Heart left ventricle (tissue), 16 donors: ENCODE data around the gene L3MBTL1. TPM values are rescaled to one million over a fixed set of nuclear protein-coding genes. Genes with fewer than 3 reads are reported as not detected.

Experiments used
- ATAC-seq, 4 donors: fragments of 200-7000 bp; cut with Tn5 transposase; one replicate each; pipeline ENCODE4 v1.9.1; 2020 to 2022; ENCODE audit warnings: moderate library complexity in 4 of 4, mild to moderate bottlenecking in 3 of 4, moderate number of reproducible peaks in 1 of 4
- DNase-seq, 5 donors: peaks; one replicate each; pipeline ENCODE4 v3.0.0-alpha.2; 2020
- H3K27ac ChIP-seq, 12 donors: fragments of 200-600 bp; sonication (generic) in 4 of 12; one replicate each; pipeline versions ENCODE4 v1.5.0 to v1.8.0; 2016 to 2022; ENCODE audit warnings: mild to moderate bottlenecking in 2 of 12
- H3K27me3 ChIP-seq, 9 donors: fragments of 200-600 bp; sonication (generic) in 2 of 9; one replicate each; pipeline versions ENCODE4 v1.5.1 to v1.8.0; 2016 to 2022; ENCODE audit warnings: mild to moderate bottlenecking in 3 of 9
- H3K36me3 ChIP-seq, 9 donors: fragments of 200-600 bp; sonication (generic) in 2 of 9; one replicate each; pipeline versions ENCODE4 v1.5.0 to v1.8.0; 2018 to 2022; ENCODE audit warnings: mild to moderate bottlenecking in 2 of 9
- H3K4me1 ChIP-seq, 12 donors: fragments of 200-600 bp; sonication (generic) in 4 of 12; one replicate each; pipeline versions ENCODE4 v1.5.0 to v1.8.0; 2016 to 2022; ENCODE audit warnings: mild to moderate bottlenecking in 3 of 12
- H3K4me3 ChIP-seq, 12 donors: fragments of 200-600 bp; sonication (generic) in 4 of 12; one replicate each; pipeline versions ENCODE4 v1.5.0 to v1.8.0; 2017 to 2022; ENCODE audit warnings: mild to moderate bottlenecking in 9 of 12, moderate library complexity in 4 of 12
- H3K9me3 ChIP-seq, 12 donors: fragments of 200-600 bp; sonication (generic) in 4 of 12; one replicate each; pipeline versions ENCODE4 v1.5.0 to v1.8.0; 2016 to 2022; ENCODE audit warnings: mild to moderate bottlenecking in 1 of 12
- CTCF ChIP-seq, 12 donors: fragments of 200-600 bp; sonication (generic) in 4 of 12; IDR thresholded peaks; one replicate each; pipeline versions ENCODE4 v1.5.0 to v1.8.0; 2018 to 2022; ENCODE audit warnings: antibody characterized with exemption in 12 of 12, mild to moderate bottlenecking in 5 of 12
- POLR2A ChIP-seq, 2 donors: fragments of 450-650 bp; IDR thresholded peaks; one replicate each; pipeline ENCODE4 v1.6.1; 2017; ENCODE audit warnings: antibody characterized with exemption in 2 of 2, mild to moderate bottlenecking in 2 of 2, moderate library complexity in 2 of 2
- WGBS, 4 donors: extraction: QIAGEN DNeasy Blood & Tissue Kit in 2 of 4; methylation state at CpG; one replicate each; pipeline versions ENCODE4 v1.1.5 to v1.1.7; 2013 to 2018; 5-methylcytosine and 5-hydroxymethylcytosine counted together
- intact Hi-C, 10 donors: fragments of 100-400 bp; cut with DNase I; formaldehyde crosslinking; loops; one replicate each; pipeline versions ENCODE4 v1.11.1 to v1.14.2; 2022
- polyA plus RNA-seq, 2 donors: library from polyadenylated mRNA; stranded (reverse); fragments of 200-250 nt; gene quantifications; one replicate each; pipeline ENCODE4 v1.2.3, GENCODE V29; 2013
- total RNA-seq, 9 donors: library from RNA; depleted of rRNA in 2 of 9; stranded (reverse); fragments of >200 nt in 2 of 9; fragmentation: NEBNext Ultra II Directional in 3 of 9; extraction: Animal tissue kit (Norgen Biotek cat#: 25700) in 3 of 9; gene quantifications; one replicate each; pipeline versions ENCODE4 v1.1.0 to v1.2.4, GENCODE V29; 2016 to 2023
- donor health status: ischemic (EF 13 %, LVEDD 7.1; RV severe dilation, severe dysfunction).
- donor health status: healthy with polysubstance abuse.
- donor health status: DM: no; HTN: yes; CAD: no.
- donor health status: DM: no; HTN: no; CAD: no.
- donor health status: ischemic (EF 25% LVEDD 6.9; RV normal size, moderate dysfunction).
- donor health status: ischemic (EF 25% LVEDD 5.7; RV mildly dilated, moderate dysfunction).
- donor health status: healthy.
- donor health status: DM: yes; HTN: yes; CAD: no.
- donor health status: ischemic (EF 35%, LVEDD 5.7; RV mildly dilated, moderate dysfunction).
- donor health status: nonischemic (EF 11% LVEDD 7.7; RV severe dilation, severe dysfunction).
- donor health status: DM: yes; HTN: yes; CAD: no.
- donor health status: PGD.
- donor health status: ischemic (EF 29% LVEDD 5.4; RV normal size, mild dysfunction).
- donor health status: nonischemic (EF 23%, LVEDD 6.1; RV moderate dilation, normal function).

Gene L3MBTL1
- total and polyA plus RNA-seq, 11 donors: 1.3 to 6.9 (median 3.8) TPM

- WGBS, 4 donors: 96 to 100% (median 97%) methylated on average over 1 of the region's 1 CpG
- H3K27ac ChIP-seq: no peak overlapping the region
- intact Hi-C loops: no loop called here
- H3K4me1 ChIP-seq: peaks cover 0 to 12% (median under 1%) of the 10 kb centered on the region in 12 donors
- TF ChIP-seq POLR2A (IDR thresholded peaks at IDR 0.05): no peak
- TF ChIP-seq CTCF (IDR thresholded peaks at IDR 0.05): no peak
- ATAC-seq: no peak
- no peak overlapping the region for H3K4me3 ChIP-seq
- DNase-seq: no peak
- peaks cover 0 to 85% (median 57%) of the 10 kb centered on the region in 9 donors for H3K36me3 ChIP-seq
- H3K9me3 ChIP-seq: no peaks in the 10 kb centered on the region
- no peaks in the 10 kb centered on the region for H3K27me3 ChIP-seq
Observed at GRCh38 chr20:43467589-43467988, 39.9 kb upstream of the L3MBTL1 start.

GRCh38 chr20:43472671-43473380 lies 34.7 kb upstream of the L3MBTL1 start:
- WGBS, 4 donors: 72 to 77% (median 75%) methylated on average over 11 of the region's 11 CpGs
- DNase-seq: no peak
- intact Hi-C loops: no loop called here

GRCh38 chr20:43473381-43473704 lies 34.2 kb upstream of the L3MBTL1 start:
- Histone ChIP-seq H3K9me3 (no peaks in the 10 kb centered on the region), H3K36me3 (peaks cover 0 to 37% (median 10%) of the 10 kb centered on the region in 9 donors), H3K4me1 (no peaks in the 10 kb centered on the region), H3K27me3 (no peaks in the 10 kb centered on the region), H3K27ac (no peak overlapping the region), H3K4me3 (no peak overlapping the region)
- DNase-seq: no peak
- no peak for ATAC-seq
- WGBS, 4 donors: 95 to 97% (median 96%) methylated on average over 4 of the region's 4 CpGs
- intact Hi-C loops: no loop called here
- TF ChIP-seq POLR2A (IDR thresholded peaks at IDR 0.05): no peak
- no peak for TF ChIP-seq CTCF (IDR thresholded peaks at IDR 0.05)

More at GRCh38 chr20:43472671-43473380, 34.7 kb upstream of the L3MBTL1 start:
- Histone ChIP-seq H3K27ac (no peak overlapping the region), H3K9me3 (no peaks in the 10 kb centered on the region), H3K27me3 (no peaks in the 10 kb centered on the region), H3K36me3 (peaks cover 0 to 42% (median 13%) of the 10 kb centered on the region in 9 donors), H3K4me3 (no peak overlapping the region), H3K4me1 (no peaks in the 10 kb centered on the region)
- ATAC-seq: no peak
- TF ChIP-seq POLR2A (IDR thresholded peaks at IDR 0.05): no peak
- no peak for TF ChIP-seq CTCF (IDR thresholded peaks at IDR 0.05)

GRCh38 chr20:43477193-43477592 lies 30.3 kb upstream of the L3MBTL1 start:
- intact Hi-C loops: no loop called here
- peaks cover 0 to 5% (median 0%) of the 10 kb centered on the region in 12 donors for H3K9me3 ChIP-seq
- H3K36me3 ChIP-seq: peaks cover 0 to 10% (median 0%) of the 10 kb centered on the region in 9 donors
- no peak overlapping the region for H3K4me3 ChIP-seq
- no peak for TF ChIP-seq POLR2A (IDR thresholded peaks at IDR 0.05)
- no peak for TF ChIP-seq CTCF (IDR thresholded peaks at IDR 0.05)
- ATAC-seq (no peak), DNase-seq (no peak)
- no peaks in the 10 kb centered on the region for H3K27me3 ChIP-seq
- H3K4me1 ChIP-seq: no peaks in the 10 kb centered on the region
- 68 to 70% (median 70%) methylated on average over 3 of the region's 3 CpGs for WGBS, 4 donors
- H3K27ac ChIP-seq: no peak overlapping the region
